22Rv1 (cell line): ENCODE results near the gene PLOD3.

Experiments
- CTCF ChIP-seq: fragments of 450-650 bp; IDR thresholded peaks from 2 replicates; pipeline ENCODE4 v1.5.1; 2017; ENCODE audit warnings: mild to moderate bottlenecking
- ZFX ChIP-seq: fragments of 450-650 bp; IDR thresholded peaks from 2 replicates; pipeline ENCODE4 v1.6.1; 2017; ENCODE audit warnings: antibody characterized with exemption, borderline replicate concordance

DNA sequence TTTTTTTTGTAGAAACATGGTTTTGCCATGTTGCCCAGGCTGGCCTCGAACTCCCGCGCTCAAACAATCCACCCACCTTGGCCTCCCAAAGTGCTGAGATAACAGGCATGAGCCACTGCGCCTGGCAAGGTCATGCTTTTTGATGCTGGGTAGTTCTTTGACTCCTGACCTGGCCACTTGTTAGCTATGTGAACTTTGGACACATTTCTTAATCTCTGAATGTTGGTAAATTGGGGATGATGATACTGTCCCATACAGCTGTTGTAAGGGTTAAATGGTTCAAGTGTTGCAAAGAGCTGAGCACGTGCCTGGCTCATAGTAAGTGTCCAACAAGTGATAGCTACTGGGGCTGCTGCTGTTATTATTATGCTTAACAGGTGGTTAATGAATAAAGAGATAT lies 2.9 kb upstream of the PLOD3 start:
- TF ChIP-seq CTCF, result no peak
- TF ChIP-seq ZFX, result no peak
